NCI-H1930 (cell line): ENCODE data around the gene CTU2.

Experiments used
- DNase-seq, 2 experiments: peaks; one replicate each; lab custom pipeline; 2025; lab: John Stamatoyannopoulos, UW

Gene CTU2

DNA sequence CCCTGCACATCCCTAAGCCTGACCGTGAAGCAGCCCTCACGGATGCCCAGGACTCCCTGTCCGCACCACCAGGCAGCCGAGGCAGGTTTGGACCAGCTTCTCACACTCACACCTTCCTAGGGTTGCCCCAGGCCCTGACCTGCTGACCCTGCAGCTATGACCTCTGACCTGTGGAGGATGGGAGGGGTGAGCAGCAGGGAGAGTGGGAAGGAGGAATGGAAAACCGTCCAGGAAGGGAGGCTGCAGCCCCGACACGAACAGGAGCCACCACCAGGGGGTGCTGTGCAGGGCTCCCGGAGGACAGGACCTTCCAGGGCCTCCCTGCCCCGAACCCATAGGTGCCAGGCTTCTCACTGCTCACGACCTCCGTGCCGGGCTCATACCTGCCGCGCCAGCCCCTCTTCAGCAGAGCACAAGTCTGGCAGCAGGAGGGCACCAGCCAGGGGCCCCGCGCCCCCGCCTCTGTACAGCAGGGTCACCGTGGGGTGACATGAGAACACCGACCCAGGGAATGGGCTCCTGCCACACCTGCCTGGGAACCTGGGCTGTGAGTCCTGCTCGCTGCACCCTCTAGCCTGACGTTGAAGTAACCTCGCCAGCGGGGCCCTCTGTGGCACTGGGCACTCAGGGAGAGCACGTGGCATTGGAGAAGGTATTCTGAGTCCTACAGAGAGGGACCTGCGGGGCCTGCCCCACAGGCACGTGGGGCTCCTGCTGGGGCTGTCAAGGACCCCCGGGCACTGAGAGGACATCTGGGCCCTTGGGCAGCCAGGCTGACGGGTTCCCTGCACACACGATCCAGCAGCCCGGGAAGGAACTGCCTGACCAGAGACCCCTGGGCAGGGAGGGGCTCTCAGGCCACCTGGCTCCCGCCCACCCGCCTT is 37.6 kb downstream of the CTU2 start:
- DNase-seq: no peak

DNA sequence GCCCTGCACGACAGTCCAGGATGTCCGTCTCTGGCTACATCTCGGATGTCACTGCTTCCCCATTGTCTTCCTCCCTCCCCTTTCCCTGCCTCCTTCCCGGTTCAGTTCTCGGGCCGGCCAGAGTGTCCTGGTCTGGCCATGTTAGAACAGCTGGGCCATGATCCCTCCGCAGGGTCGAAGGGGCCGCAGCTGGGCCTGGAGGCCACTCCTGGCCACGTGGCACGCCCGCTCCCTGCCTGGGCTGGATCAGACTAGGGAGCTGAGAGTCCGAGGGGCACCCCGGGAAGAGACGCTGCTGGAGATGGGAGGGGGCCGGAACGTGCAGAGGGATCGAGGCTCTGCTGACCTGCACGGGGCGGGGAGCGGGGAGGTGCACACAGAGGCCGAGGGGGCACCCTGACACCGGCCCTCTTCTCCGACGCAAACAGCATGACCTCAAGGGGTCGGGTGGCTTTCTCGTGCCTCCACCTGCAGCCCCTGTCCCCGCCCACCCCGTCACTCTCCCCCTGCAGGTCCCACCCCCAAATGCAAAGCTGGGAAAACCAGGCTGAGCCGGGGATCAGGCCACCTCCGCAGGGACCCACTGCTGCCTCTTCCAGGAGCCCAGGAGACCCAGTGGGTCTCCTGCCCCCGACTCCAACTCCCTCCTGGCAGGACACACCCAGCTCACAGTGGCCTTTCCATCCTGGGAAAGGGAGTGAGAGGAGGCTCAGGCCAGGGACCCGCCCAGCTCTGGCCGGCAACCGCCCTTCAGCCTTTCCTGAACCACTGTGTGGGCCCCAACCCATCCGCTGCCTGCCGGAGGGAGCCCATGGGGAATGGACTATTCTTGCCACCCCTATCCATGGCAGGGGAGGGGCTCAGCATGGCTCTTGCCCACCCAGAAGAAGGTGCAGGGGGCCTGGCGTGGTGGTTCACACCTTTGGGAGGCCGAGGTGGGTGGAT is 38.5 kb downstream of the CTU2 start:
- no peak for DNase-seq

DNA sequence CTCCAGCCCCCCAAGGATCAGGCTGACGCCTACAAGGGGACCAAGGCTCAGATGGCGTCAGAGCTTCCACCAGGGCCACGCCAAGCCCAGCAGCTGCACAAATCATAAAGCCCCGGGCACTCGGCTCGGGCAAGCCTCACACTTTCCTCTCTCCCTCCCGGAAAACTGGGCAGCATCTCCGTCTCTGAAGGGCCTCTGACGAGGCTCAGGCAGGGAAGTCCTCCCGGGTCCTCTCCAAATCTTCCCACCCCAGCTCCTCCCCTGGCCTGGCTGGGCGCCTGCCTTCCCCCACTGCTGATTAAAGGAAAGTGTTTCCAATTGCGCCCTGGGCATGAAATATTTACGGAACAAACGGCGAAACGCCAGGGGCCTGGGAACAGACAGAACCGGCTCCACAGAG is 40.2 kb downstream of the CTU2 start:
- DNase-seq: no peak

DNA sequence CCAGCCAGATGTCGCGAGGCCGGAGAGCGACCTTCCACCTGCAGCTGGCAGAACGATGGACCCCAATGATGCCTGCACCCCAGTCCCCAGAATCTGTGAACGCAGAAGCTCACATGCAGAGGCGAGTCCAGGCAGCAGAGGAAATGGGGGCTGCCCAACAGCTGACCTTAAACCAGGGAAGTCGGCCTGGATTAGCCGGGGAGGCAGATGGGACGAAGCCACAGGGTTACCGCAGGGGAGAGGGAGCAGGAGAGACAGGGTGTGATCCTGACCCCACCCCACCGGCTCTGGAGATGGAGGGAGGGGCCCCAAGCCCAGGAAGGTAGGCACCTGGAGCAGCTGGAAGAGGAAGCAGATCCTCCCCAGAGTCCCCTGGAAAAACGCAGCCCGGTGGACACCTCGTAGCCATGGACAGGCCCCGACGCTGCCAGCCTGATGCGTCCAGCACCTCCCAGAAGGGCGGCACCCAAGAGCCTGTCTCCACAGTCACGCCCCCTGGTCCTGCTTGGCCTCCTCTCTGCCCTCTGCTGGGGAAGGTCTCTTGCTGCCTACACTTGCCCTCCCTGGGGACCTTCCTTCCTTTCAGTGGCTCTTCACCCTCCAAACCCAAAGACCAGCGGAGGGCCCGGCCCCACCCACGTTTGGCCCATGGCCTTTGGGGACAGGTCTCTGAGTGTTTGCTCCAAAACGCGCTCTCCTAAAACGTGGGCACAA is 41.4 kb downstream of the CTU2 start:
- DNase-seq: peak in 1 of 2 experiments; percentile 51

DNA sequence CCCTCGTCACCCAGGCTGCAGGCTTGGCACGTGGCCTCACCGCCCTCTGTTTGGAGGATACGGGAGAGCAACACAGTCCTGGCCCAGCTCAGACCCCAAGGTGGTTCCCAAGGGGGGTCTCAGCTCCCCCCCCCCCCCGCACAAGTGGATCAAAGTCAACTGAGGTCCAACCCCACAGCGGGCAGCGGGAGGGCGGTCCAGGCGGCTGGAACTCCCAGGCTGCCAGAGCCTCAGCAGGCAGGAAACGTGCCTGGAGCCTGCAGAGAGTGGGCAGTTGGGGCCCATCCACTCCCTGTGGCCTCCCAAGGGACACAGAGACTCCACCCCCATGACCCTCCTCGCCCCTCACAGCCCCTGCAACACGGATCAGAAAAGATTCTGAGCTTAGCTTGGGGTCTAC is 42.1 kb downstream of the CTU2 start:
- no peak for DNase-seq

DNA sequence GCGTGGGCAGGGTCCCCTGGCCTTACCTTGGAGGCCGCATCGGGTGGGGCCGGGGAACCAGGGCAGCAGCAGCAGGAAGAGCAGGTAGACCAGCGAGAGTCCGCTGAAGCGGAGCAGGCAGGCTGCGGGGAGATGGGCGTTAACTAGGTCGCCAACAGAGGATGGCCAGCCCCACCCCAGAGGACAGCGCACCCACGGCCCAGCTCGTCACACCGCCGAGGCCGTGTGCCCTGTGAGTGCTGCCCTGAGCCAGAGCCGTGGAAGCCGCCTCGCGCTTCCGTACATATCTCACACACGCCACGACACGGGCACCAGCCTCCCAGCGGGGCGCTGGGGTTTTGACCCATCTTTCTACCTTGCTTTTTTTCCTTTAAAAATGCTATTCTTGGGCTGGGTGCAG is 43.1 kb downstream of the CTU2 start:
- no peak for DNase-seq

DNA sequence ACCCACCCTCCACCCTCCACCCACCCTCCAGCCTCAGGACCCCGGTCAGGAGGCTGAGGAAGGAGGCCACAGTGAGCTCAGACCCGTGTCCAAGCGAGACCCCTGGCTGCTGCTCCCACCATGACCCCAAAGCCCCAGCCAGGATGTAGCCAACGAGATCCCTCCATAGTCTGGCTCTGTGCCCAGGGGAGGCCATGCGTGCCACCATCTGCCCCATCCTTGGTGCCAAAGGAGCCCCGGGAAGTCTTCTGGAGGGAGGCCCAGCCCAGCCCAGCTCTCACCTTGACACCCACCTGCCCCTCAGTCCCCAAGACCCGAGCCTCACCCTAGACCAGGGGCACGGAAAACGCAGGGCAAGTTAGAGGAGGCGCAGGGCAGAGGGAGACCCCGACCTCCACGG is 44.6 kb downstream of the CTU2 start:
- no peak for DNase-seq

DNA sequence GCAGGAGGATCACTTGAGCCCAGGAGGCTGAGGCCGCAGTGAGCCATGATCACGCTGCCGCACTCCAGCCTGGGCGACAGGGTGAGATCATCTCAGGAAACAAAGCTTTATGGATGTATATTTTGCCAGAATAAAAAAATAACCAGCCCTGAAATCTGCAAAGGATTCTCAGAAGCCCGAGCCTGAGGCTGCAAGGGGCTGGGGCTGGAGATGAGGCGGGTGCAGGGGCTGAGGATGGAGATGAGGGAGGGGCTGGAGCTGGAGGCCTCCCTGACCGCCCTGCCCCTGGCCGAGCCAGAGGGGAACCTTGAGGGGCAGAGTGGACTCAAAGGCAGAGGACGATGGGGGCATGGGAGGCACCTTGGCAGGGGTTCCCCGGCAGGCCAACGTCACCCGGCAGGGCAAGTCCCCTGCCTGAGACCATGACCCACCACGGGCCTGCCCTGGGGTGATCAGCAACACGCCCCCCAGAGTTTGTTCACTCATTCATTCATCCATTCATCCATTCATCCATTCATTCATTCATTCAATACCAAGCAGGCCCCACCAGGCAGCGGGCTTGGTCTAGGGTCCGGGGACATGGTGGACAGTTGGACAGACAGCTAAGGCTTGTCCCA is 46.2 kb downstream of the CTU2 start:
- no peak for DNase-seq

DNA sequence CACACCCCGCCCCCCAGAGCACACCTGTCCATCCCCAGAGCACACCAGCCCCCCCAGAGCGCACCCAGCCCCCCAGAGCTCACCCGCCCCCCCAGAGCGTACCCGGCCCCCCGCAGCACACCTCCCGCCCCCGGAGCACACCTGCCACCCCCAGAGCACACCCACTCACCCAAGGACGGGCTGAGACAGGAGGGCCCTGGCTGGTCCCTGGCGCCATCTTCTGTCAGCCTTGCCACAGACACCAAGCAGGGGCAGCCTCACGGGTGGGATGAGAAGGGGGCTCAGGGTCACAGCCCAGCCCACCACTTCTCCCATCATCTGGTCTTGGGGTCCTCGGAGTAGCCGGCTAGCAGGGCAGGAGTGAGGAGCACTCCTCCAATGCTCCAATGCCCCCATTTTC is 46.9 kb downstream of the CTU2 start:
- no peak for DNase-seq

DNA sequence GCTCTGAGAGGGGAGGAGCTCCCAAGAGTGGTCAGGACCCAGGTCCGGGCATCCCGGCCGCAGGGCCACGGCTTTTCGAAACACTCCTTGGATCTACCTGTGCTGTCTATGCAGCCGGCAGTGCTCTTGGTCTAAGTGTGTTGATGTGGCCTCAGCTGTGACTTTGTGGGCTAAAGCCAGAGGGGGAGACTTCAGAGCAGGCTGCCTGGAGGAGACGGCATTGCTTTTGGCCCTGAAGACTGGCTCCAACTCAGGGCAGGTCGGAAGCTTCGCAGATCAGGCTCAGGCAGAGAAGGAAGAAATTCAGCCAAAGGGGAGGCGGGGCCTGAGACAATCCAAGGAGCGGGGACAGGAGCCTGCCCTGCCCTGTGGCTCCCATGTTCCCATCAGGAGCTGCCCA is 47.3 kb downstream of the CTU2 start:
- no peak for DNase-seq

DNA sequence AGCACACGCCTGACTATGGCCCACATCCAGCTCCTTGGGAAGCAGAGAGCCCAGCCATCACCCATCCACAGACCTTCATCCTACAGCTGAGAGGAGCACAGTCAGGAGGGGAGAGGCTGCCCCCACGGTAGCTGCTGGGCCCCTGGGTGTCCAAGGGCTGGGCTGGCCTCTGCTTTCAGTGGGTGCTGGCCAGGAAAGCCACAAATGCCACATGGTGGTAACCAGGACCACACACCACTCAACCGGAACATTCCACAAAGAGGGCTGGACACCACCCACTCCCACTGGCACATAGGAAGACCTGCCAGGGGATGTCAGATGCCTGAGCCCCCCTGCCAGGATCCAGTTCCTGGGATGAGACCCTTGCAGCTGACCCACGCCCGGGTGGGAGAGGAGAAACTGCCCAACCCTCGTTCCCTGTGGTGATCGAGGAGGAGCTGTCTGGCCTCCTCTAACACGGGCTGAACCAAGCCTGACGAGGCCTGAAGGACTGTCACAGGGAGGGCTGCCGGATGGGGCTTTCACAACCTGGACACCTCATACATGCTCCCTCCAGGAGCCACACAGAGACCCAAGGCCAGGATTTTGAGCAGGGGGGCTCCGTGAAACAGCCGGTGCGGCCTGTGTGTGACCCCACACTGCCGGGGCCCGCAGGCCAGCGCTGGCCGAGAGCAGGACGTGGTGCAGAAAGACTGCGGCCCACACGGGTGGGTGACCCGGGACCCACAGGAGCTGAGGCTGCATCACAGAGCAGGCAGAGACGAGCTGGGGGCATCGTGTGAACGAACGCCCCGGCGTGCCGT is 48.0 kb downstream of the CTU2 start:
- DNase-seq: no peak

DNA sequence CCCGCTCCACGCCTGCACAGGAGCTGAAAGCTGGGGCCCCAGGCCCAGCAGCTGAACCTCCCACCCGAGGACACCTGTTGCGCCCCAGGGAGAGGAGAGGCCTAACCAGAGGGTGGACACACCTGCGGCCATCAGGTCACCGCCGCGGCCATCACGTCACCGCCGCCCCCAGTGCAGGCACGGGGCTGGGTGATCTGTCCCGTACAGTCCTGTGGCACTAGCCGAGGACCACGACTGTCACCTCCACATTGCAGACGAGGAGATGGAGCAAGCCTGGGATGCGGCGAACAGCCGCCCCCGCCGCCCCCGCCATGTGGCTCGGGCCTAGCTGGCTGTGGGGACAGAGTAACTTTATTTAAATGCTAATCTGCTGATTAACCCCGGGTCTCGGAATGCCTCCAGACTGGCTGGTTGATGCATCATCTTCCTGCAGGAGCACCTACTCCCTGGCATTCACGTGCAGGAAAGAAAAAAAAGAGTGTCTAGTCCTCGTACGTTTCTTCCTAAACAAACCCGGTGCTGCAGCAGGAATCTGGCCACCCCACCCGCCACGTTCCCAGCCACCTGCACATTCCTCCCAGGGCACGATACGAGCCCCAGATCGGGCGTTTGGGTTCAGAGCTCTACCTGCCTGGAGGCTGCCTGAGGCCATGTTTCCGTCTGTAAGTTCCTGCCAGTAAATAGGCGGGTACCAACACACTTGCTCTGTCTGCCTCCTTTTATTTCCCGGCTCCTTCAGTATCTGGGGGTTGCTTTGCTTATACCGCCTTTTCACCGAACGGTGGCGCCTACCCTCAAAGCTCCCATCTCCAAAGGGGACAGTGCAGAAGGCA is 48.8 kb downstream of the CTU2 start:
- DNase-seq: no peak

DNA sequence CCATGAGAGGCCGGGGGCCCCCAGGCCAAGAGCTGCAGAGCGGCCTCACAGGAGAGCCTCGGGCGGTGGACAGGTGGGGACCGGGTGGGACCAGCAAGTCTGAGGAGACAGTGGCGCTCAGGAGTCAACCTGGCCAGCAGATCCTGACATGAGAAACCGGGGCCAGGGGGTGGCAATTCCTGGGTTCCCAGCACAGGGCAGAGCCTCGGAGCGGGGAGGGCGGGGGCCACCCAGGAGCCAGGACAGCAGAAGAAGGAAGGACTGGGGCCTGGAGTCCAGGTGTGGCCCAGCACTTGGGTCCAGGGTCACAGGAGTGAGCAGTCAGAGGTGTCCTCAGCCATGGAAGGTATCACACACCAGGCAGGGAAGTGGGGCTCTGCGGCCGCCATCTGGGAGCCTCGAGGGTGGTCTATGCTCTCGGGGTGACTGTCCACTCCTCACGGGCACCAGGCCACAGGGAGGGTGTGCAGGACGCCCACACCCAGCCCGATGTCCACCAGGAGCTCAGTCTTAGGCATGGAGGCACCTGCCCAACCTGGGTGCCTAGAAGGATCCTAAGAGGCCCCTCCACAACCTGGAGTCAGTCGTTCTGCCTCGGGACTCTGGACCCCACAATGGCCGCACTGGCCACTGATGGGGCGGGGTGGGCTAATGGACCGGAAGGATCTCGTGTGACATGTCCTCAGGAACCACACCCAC is 49.6 kb downstream of the CTU2 start:
- DNase-seq: no peak

DNA sequence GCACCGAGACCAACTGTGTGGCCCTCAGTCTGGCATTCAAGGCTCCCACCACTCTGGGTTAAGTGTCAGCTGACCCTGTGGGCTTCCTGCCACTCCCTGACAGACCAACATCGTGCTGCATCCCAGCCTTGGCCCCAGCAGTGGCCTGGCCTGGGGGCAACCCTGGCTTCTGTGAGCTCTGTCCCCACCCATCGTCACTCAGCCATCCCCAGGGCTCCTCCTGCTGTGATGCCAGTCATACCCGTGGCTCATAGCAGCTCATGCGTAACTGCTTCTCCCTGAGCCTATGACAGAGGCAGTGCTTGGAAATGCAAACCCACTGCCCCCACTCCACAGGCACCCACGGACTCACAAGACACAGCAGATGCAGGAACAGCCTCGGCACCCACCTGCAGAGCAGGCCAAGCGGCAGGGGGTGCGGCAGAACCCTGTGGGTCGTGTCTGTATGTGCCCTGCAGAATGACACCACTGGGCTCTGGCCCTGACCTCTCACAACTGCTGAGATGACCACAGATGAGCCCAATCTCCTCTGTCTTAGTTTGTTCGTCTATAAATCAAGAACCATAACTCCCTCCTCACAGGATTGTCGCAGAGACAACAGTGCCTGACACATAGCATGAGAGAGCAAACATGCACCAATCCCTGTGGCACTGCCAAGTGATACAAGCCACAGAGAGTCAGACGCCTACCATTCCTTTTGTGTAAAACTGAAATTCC is 52.1 kb downstream of the CTU2 start:
- no peak for DNase-seq

DNA sequence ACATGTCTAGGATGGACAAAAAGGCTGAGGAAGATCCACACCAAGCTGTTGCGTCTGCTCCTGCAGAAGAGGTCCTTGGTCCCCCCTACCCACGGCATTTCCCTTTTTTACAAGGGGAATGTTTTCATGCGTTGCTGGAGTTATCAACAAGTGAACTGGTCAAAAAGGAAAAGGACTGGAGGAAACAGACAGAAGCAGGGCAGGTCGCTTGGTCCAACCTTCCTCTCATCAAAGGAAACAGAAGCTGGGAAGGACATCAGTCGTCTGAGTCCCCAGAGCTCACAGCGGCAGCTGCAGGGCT is 52.6 kb downstream of the CTU2 start:
- no peak for DNase-seq

DNA sequence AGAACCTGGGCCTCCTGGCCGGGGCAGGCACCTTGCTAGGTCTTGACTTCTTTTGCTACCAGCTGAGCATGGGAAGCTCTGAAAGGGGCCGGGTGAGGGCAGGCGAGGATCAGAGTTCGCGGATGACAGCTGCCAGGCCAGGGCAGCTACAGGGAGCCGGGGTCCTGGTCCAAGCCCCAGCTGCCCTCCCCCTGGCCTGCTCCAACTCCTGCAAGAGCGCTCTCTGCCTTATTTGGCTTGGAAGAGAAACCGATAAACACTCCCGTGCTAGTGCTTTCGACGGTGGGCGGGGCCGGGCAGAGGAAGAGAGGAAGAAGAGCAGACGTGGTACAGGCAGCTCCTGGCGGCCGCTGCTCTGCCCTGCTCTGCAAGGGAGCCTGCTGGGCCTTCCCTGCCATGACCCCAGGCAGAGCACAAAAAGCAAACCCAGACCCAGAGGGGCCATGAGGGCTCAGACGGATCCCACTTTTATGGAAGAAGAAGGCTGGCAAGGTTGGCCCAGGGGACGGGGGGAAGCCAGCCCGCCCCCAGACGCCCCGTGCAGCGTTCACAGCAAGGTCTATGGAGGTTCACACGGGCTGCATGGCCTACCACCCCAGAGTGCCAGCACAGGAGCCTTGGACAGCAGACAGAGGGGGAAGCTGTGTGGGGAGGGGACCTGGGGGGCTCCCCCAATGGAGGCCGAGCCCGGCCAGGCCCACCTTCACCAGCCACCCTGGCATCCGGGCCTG is 53.1 kb downstream of the CTU2 start:
- DNase-seq: no peak

DNA sequence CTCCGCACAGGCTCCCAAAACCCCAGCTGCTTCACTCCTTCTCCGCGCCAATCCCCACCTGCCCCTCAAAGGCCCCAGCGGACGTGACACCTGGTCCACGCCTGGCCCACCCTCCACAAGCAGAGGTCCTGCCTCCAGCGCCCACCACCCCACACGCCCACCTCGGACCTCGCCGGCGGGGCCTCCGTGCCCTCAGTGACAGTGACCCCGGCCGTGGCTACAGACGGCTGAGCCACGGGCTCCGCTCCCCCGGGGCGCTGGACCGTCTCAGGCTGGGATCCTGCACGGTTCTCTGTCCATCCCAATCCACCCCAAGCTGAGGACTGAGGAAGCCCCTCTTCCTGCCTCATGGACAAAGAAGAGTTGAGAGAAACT is 53.7 kb downstream of the CTU2 start:
- DNase-seq: no peak

DNA sequence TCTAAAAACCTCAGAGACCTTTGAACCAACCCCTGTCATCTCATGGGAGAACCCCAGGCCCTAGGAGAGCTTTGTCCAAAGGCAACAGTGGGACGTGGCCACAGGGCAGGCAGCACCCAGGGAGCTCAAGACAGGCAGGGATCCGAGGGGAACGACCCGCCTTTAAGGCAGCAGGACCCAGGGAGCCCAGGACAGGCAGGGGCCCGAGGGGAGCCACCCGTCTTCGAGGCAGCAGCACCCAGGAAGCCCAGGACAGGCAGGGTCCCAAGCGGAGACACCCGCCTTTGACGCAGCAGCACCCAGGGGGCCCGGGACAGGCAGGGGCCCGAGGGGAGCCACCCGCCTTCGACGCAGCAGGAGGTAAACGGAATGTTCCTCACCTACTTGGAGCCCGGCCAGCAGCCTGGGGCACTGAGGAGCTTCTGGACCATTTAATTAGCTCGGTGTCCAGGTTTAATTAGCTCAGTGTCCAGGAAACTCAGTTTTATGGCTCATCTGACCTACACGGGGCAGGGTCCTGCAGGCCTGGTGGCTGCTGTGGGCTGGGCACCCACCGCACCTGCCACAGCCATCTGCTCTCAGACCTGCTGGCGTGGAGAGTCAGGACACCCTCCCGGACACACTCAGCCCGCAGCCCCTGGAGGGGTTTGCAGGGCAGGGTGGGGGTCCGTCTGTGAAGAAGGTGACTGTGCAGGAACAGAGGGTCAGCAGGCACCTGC is 54.3 kb downstream of the CTU2 start:
- no peak for DNase-seq
